Left lobe of liver (tissue), 2 donors: Measurements from ENCODE around the gene OR4D5. TPM values are rescaled to one million over a fixed set of nuclear protein-coding genes. Genes with fewer than 3 reads are reported as not detected.

Source experiments
- ATAC-seq: fragments of 200-7000 bp; cut with Tn5 transposase; one replicate; pipeline ENCODE4 v1.9.1; 2020; ENCODE audit warnings: mild to moderate bottlenecking, moderate library complexity
- DNase-seq: peaks from one replicate; pipeline ENCODE4 v3.0.0-alpha.2; 2020; ENCODE audit warnings: low spot score
- total RNA-seq: library from RNA; stranded (reverse); gene quantifications from one replicate; pipeline ENCODE4 v1.2.1, GENCODE V29; 2021
- donor health status: DM: no; HTN: no; CAD: no; lungs with moderate emphysema.
- donor health status: DM: no; HTN: yes; CAD: no.

The OR4D5 gene
- total RNA-seq = not detected

GRCh38 chr11:123939317-123939716 lies at the start of gene OR4D5:
TSS of gene OR4D5 (plus strand) at chr11:123939617. CDS start at chr11:123939617, 0 bp downstream.
- ATAC-seq (no peak), DNase-seq (no peak)

DNA sequence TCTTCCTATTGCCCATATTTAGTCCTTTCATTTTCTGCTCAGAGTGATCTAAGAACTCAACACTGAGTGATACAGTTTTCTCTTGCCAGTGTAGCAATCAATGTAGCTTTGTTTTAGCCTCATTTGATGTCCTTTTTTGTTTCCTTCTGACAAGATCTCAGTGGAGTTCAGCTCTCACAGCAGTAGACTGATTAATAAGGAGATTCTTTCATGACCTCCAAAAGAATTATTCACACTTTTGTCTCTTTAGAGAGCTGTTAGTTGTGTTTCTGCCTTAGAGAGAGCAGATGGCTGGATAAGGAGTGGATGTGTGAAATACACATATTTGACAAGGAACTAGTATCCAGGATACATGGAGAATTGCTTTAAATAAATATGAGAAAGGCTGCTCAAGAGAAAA lies 47.4 kb upstream of the OR4D5 start:
- DNase-seq = no peak
- no peak for ATAC-seq

- no peak for ATAC-seq
- DNase-seq = no peak
Measured at GRCh38 chr11:123899792-123900191, 39.6 kb upstream of the OR4D5 start.

GRCh38 chr11:123901867-123902266 lies 37.5 kb upstream of the OR4D5 start, which contains the start of gene OR8D4:
TSS of gene OR8D4 (plus strand) at chr11:123902167. CDS start at chr11:123906432, 4,265 bp downstream.
- no peak for DNase-seq
- no peak for ATAC-seq

DNA sequence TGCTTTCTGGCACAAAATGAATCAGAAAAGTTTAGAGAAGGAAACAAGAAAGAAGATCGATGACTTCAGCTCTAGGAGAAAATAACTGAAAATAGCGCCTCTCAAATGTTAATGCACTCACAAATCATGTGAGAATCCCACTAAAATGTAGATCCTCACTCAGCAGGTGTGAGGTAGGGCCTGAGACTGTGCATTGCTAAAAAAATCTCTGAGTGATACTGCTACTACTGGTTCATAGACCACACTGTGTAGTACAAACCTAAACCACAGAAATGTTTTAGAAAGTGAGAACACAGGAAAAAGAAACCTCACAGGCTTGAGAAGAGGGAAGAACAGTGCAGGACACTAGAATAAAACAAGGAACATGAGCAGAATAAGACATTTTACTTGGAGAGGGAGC lies 35.5 kb upstream of the OR4D5 start:
- DNase-seq (no peak), ATAC-seq (no peak)

GRCh38 chr11:123904932-123905331 lies 34.5 kb upstream of the OR4D5 start:
- no peak for DNase-seq
- ATAC-seq = no peak

DNA sequence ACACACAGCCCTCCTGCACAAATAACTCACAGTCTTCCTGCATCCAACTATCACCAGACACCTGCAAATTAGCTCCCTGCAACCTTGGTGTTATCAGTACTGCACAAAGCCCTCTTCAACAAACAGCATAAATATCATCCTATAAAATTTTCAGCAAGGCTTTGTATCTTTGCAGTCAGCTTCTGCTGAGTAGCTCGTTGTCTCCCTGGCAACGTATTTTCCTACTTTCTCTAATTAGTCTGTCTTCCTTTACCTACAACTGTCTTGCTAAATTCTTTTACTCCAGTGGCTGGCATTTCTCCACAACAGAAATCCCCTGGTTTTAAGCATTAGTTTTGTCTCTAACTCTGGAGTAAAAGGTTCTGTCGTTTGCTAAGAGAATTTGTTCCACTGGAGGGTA lies 33.6 kb upstream of the OR4D5 start:
- DNase-seq (no peak), ATAC-seq (no peak)

DNA sequence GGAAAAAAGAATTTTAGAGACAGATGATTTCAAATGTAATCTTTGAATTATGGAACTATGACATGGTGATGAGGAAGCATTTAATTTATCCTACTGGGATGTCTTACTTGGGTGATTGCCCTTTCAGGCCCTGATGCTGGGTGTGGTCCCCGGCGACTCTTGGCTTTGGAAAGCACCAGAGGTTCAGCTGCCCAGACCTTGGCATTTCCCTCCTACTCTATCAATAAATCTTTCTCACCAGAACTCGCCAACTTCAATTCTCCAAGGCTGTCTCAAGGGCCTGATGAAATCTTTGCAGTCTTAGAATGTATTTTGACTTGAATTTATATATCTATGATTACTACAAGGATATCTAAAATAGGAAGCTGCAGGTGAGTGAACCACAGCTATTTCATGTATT lies 18.5 kb upstream of the OR4D5 start:
- ATAC-seq (no peak), DNase-seq (no peak)

DNA sequence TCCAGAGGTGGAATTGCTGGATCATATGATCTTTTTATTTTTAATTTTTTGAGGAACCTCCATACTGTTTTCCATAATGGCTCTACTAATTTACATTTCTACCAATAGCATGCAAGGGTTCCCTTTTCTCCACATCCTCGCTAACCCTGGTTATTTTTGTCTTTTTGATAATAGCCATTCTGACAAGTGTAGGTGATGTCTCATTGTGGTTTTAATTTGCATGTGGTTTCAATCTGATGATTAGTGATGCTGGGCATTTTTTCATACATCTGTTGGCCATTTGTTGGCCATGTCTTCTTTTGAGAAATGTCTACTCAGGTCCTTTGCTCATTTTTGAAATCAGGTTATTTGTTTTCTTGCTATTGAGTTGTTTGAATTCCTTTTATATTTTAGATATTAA lies 15.4 kb upstream of the OR4D5 start:
- no peak for ATAC-seq

DNA sequence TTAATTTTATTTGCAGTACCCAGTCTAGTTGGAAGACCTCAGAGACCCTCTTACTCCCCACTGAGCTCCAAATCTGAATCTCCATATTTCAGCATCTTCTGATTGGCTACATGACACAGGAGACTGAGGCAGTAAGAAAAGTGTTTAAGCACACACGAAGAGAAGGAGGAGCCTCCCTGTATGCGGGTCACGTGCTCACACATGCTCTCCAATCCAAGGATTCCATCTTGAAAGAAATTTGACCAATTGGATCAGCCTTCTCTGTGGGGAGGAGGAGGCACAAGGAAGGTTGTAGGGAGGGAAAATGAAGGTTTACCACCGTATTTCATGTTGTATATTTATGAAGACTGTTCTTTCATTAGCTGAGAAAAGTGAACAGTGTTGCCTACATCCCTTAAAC lies 3.0 kb downstream of the OR4D5 start:
- no peak for DNase-seq
- ATAC-seq = no peak

More for the DNA sequence above, 15.4 kb upstream of the OR4D5 start:
- no peak for DNase-seq

DNA sequence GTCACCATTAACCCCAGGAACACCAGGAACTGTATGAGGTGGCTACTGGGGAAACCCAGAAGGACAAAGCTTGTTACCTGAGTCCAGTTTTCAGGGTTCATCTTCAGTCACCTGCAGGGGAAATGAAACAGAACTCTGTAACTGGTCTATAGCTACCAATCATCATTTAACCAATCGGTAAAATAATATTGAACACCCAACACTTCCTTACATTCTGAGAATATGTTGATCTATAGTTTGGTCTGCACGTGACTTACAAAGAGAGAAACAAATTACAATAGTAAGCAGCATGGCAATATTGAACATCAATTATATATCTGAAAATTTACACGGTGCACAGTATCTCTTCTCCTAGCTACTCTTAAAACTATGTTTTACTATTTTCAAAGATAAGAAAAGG lies 4.3 kb downstream of the OR4D5 start, which contains the start of gene OR6T1:
OR6T1 (minus strand) TSS at position 101 of the 400 bp plus-strand sequence; CDS start at position 101, 0 bp downstream.
- DNase-seq = no peak
- ATAC-seq = no peak

GRCh38 chr11:123945132-123945531 lies 5.7 kb downstream of the OR4D5 start:
- ATAC-seq (peak; percentile 34), DNase-seq (no peak)

- no peak for DNase-seq
- no peak for ATAC-seq
Measured at GRCh38 chr11:123956752-123957151, 17.3 kb downstream of the OR4D5 start.

DNA sequence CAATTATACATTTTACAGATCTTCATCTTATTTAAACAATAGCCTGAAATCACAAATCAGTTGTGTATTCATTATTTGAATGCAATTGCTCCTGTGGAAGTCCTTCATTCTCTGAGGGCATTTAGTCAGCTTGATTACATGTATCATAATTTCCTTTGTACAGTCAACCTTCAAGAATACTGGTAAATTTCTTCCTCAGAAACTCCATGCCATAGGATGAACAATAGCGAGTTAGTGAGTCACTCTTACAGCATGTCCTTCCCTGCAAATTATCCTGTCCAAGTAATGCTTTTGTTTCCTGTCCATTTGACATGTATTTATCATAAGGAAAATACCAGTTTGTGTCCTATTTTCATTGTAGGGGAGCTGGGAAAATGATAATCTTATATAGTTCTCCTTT lies 34.4 kb downstream of the OR4D5 start:
- DNase-seq (no peak), ATAC-seq (no peak)

DNA sequence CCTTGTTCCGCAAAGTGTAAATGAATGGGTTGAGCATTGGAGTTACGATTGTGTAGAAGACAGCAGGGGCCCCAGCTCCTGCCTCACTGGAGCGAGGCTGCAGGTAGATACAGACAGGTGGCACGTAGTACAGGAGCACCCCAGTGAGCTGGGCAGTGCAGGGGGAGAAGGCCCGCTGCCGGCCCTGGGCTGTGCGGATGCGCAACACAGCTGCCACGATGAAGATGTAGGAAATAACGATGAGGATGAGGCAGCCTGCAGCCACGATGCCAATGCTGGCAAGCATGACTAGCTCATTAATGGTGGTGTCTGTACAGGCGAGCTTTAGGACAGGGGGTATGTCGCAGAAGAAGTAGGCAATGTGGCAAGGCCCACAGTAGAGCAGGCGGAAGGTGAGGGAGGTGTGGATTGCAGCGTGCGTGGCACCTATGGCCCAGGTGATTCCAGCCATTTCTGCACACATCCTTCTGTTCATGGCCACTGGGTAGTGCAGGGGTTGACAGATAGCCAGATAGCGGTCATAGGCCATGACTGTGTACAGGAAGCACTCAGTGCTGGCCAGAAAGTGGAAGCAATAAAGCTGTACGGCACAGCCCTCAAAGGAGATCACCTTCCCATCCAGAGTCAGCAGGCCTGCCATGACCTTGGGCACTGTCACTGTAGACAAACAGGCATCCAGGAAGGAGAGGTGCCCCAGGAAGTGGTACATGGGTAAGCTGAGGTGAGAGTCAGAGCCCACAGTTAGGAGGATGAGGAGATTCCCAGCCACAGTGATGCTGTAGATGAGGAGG lies 37.5 kb downstream of the OR4D5 start:
- no peak for ATAC-seq
- no peak for DNase-seq

GRCh38 chr11:123977731-123978347 lies 38.4 kb downstream of the OR4D5 start, which contains the start of gene OR10S1:
TSS of gene OR10S1 (minus strand) at chr11:123977781. CDS start at chr11:123977664, 117 bp downstream.
- DNase-seq = no peak
- no peak for ATAC-seq

DNA sequence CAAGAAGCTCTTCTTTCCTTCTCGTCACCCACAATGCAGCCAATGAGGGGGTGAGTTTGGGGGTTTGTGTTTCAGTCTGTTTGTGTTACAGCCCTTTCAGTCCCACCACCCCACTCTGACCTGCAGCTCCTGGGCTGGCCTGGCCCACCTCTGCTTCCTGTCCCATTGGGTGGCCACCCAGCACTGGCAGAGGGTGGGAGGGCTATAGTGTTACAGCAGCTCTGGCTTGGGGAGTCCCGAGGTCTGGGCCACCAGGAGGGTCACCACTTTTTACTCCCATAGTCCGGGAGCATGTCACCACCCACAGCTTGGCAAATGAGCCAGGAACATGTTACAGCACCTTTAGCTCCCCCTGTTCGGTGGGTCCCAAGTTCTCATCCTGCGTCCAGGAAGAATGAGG lies 39.9 kb downstream of the OR4D5 start:
- DNase-seq (no peak), ATAC-seq (no peak)

Other genes starting within 250 kb of the OR4D5 start
- 3.4 TPM for gene ZNF202, start 198.0 kb upstream of the OR4D5 start, total RNA-seq
- not detected for gene OR6X1, start 185.1 kb upstream of the OR4D5 start, total RNA-seq
- gene OR6M1, start 133.3 kb upstream of the OR4D5 start, total RNA-seq = not detected
- gene TMEM225, start 53.9 kb upstream of the OR4D5 start, total RNA-seq = not detected
- gene OR8D4, start 37.5 kb upstream of the OR4D5 start, total RNA-seq = not detected
- gene OR6T1, start 4.2 kb downstream of the OR4D5 start, total RNA-seq = not detected
- gene OR10S1, start 38.2 kb downstream of the OR4D5 start, total RNA-seq = not detected
- gene OR10G6, start 55.5 kb downstream of the OR4D5 start, total RNA-seq = not detected
- gene OR10G4, start 73.4 kb downstream of the OR4D5 start, total RNA-seq = not detected
- gene OR10G9, start 83.4 kb downstream of the OR4D5 start, total RNA-seq = not detected
- gene OR10G8, start 87.2 kb downstream of the OR4D5 start, total RNA-seq = not detected
- gene OR10G7, start 101.7 kb downstream of the OR4D5 start, total RNA-seq = not detected
- gene VWA5A, start 175.8 kb downstream of the OR4D5 start, total RNA-seq = 3.4 TPM
- not detected for gene OR10D3, start 243.7 kb downstream of the OR4D5 start, total RNA-seq